Stomach (tissue), 9 donors: Measurements from ENCODE around the gene SLC35B2. TPM values are rescaled to one million over a fixed set of nuclear protein-coding genes. Genes with fewer than 3 reads are reported as not detected.

Experiments
- DNase-seq, 2 donors: peaks; one replicate each; pipeline versions ENCODE4 v3.0.0 to v3.0.0-alpha.2; 2013 to 2019
- H3K27ac ChIP-seq, 5 donors: fragments of 200-600 bp in 4 of 5; sonication (generic) in 4 of 5; one replicate each; pipeline ENCODE4 v1.5.1; 2013 to 2019; ENCODE audit warnings: mild to moderate bottlenecking in 1 of 5, moderate library complexity in 1 of 5
- H3K27me3 ChIP-seq, 3 donors: fragments of 200-600 bp; sonication (generic); one replicate each; pipeline ENCODE4 v1.5.1; 2017 to 2019; ENCODE audit warnings: mixed run types in 1 of 3
- H3K36me3 ChIP-seq, 4 donors: fragments of 200-600 bp; sonication (generic); 1 replicate in 3 of 4; 2 replicates in 1 of 4; pipeline ENCODE4 v1.5.1; 2016 to 2019
- H3K4me1 ChIP-seq, 4 donors: fragments of 200-600 bp; sonication (generic); one replicate each; pipeline ENCODE4 v1.5.1; 2016 to 2019
- H3K4me3 ChIP-seq, 4 donors: fragments of 200-600 bp; sonication (generic) in 3 of 4; one replicate each; pipeline ENCODE4 v1.5.1; 2016 to 2019; ENCODE audit warnings: mild to moderate bottlenecking in 1 of 4
- H3K9me3 ChIP-seq, 4 donors: fragments of 200-600 bp; sonication (generic); one replicate each; pipeline ENCODE4 v1.5.1; 2016 to 2019
- CTCF ChIP-seq, 7 experiments: fragments of 450-650 bp in 4 of 7; fragments of 200-600 bp in 3 of 7; sonication (generic) in 3 of 7; IDR thresholded peaks; one replicate each; pipeline ENCODE4 v1.5.1; 2016 to 2019; ENCODE audit warnings: antibody characterized with exemption in 7 of 7, control low read depth in 2 of 7, mild to moderate bottlenecking in 1 of 7
- EP300 ChIP-seq: sonication (generic); formaldehyde crosslinking; IDR thresholded peaks from one replicate; pipeline ENCODE4 v1.6.1; 2017; ENCODE audit warnings: antibody characterized with exemption
- POLR2A ChIP-seq, 4 donors: fragments of 450-650 bp; IDR thresholded peaks; one replicate each; pipeline ENCODE4 v1.6.1; 2016; ENCODE audit warnings: antibody characterized with exemption in 4 of 4, control low read depth in 2 of 4, mild to moderate bottlenecking in 1 of 4, moderate library complexity in 1 of 4
- POLR2AphosphoS5 ChIP-seq, 3 donors: sonication (generic); formaldehyde crosslinking; IDR thresholded peaks; one replicate each; pipeline ENCODE4 v1.6.1; 2016; ENCODE audit warnings: antibody characterized with exemption in 3 of 3
- WGBS, 5 donors: extraction: QIAGEN DNeasy Blood & Tissue Kit in 3 of 5; methylation state at CpG; one replicate each; pipeline versions ENCODE4 v1.1.5 to v1.1.7; 2013 to 2018; 5-methylcytosine and 5-hydroxymethylcytosine counted together
- intact Hi-C: fragments of 100-400 bp; cut with DNase I; formaldehyde crosslinking; loops from one replicate; pipeline ENCODE4 v1.15.1; 2023; ENCODE audit warnings: low total_unique reads
- polyA plus RNA-seq, 3 donors: library from polyadenylated mRNA; stranded (reverse); fragments of 200-250 nt; gene quantifications; one replicate each; pipeline ENCODE4 v1.2.3, GENCODE V29; 2013
- total RNA-seq, 5 donors: library from RNA; depleted of rRNA; stranded (reverse); fragments of >200 nt; gene quantifications; one replicate each; pipeline versions ENCODE4 v1.1.0 to v1.2.3, GENCODE V29; 2014 to 2016
- donor health status: healthy with polysubstance abuse.
- donor health status: Bipolar disorder and iron deficiency.
- donor health status: healthy.

The SLC35B2 gene
- total and polyA plus RNA-seq, 8 donors: 1.4 to 60.1 (median 16.9) TPM

- Histone ChIP-seq H3K4me3 (peak overlapping the region; percentile 41 to 59 (median 52)), H3K9me3 (no peaks in the 10 kb centered on the region), H3K27me3 (peaks cover 7 to 64% (median 49%) of the 10 kb centered on the region in 3 donors), H3K27ac (peak overlapping the region in 1 of 5 donors; percentile 18), H3K4me1 (peaks cover 14 to 18% (median 17%) of the 10 kb centered on the region in 4 donors), H3K36me3 (peaks cover 22 to 28% (median 24%) of the 10 kb centered on the region in 4 donors)
- WGBS, 5 donors: 1 to 2% (median 2%) methylated on average over 20 to 86 of the region's 86 CpGs
- DNase-seq: peak; percentile 39 to 86
- intact Hi-C loops: no loop called here
- TF ChIP-seq POLR2AphosphoS5 (IDR thresholded peaks at IDR 0.05): peak in 1 of 3 donors; percentile 2
- no peak for TF ChIP-seq EP300
Measured at GRCh38 chr6:44297063-44298038, 40.0 kb upstream of the SLC35B2 start.

GRCh38 chr6:44294832-44295791 is 37.8 kb upstream of the SLC35B2 start:
- WGBS, 5 donors: 49 to 70% (median 58%) methylated on average over 7 of the region's 7 CpGs
- intact Hi-C loops: no loop called here
- no peak overlapping the region for H3K27ac ChIP-seq
- no peak for TF ChIP-seq POLR2A (IDR thresholded peaks at IDR 0.05)
- TF ChIP-seq EP300: no peak
- TF ChIP-seq CTCF (IDR thresholded peaks at IDR 0.05): no peak
- no peak for TF ChIP-seq POLR2AphosphoS5 (IDR thresholded peaks at IDR 0.05)
- H3K4me1 ChIP-seq: peaks cover 14 to 18% (median 17%) of the 10 kb centered on the region in 4 donors
- H3K36me3 ChIP-seq: peaks cover 0 to 6% (median 2%) of the 10 kb centered on the region in 4 donors
- peaks cover 7 to 86% (median 69%) of the 10 kb centered on the region in 3 donors for H3K27me3 ChIP-seq
- H3K4me3 ChIP-seq: no peak overlapping the region
- no peak for DNase-seq
- no peaks in the 10 kb centered on the region for H3K9me3 ChIP-seq

DNA sequence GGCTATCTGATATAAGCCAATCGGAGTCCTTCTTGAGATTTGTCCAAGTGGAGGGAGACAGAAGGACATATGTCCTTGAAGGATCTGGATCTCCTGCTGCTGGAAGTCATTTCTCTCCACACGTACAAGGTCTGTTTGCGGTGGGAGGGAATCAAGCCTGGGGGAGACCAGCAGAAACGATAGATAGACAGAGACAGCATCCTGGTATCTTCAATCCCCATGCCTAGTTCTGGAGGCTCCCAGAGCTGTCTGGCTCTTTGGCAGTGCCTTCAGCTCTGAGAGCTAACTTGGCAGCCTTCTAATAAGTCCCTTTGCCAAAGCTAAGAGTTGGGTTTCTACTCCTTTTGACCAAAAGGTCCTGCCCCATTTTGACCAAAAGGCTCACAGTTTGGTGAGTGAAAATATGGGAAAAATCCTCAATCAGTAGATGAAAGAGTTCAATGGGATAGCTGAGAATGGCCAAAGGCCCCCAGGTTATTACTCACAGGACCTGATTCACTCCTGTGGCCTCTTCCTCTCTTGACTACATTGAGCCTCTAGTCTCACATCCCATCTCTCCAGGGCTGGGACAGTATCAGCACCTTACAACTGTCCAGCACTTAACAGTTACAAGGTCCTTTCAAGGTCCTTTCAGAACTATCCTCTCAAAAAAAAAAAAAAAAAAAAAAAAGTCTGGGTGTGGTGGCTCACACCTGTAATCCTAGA is 35.5 kb upstream of the SLC35B2 start:
- Histone ChIP-seq H3K27me3 (peaks cover 7 to 98% (median 78%) of the 10 kb centered on the region in 3 donors), H3K36me3 (no peaks in the 10 kb centered on the region), H3K4me3 (no peak overlapping the region), H3K4me1 (peaks cover 10 to 11% (median 10%) of the 10 kb centered on the region in 4 donors), H3K27ac (no peak overlapping the region), H3K9me3 (no peaks in the 10 kb centered on the region)
- no peak for TF ChIP-seq EP300
- no peak for TF ChIP-seq CTCF (IDR thresholded peaks at IDR 0.05)
- TF ChIP-seq POLR2AphosphoS5 (IDR thresholded peaks at IDR 0.05): no peak
- TF ChIP-seq POLR2A (IDR thresholded peaks at IDR 0.05): no peak
- DNase-seq: no peak
- 67 to 89% (median 75%) methylated on average over 4 of the region's 4 CpGs for WGBS, 5 donors
- intact Hi-C loops: no loop called here

DNA sequence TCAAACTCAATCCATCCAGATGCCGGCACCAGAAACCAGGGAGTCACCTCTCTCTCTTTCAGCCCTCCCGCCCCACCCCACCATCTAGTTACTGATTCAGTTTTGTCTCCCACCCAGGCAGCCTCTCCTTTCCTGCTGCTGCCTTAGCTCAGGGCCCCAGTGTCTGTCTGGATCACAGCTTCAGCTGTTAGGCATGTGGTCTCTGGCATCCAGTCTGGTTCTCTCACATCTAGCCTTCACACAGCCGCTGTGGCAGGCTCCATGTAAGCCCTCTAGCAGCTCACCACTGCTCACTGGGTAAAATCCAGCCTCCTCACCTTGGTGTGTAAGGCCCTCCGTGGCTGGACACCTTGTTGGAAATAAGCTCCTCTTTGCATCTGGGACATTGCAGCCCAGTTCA is 34.5 kb upstream of the SLC35B2 start:
- DNase-seq: no peak
- intact Hi-C loops: no loop called here
- H3K36me3 ChIP-seq: no peaks in the 10 kb centered on the region
- no peak overlapping the region for H3K4me3 ChIP-seq
- no peak overlapping the region for H3K27ac ChIP-seq
- peaks cover 7 to 98% (median 78%) of the 10 kb centered on the region in 3 donors for H3K27me3 ChIP-seq
- no peaks in the 10 kb centered on the region for H3K9me3 ChIP-seq
- H3K4me1 ChIP-seq: peaks cover under 1% of the 10 kb centered on the region in 4 donors
- 64 to 75% (median 70%) methylated on average over 4 of the region's 4 CpGs for WGBS, 5 donors
- TF ChIP-seq POLR2AphosphoS5 (IDR thresholded peaks at IDR 0.05): no peak
- no peak for TF ChIP-seq CTCF (IDR thresholded peaks at IDR 0.05)
- no peak for TF ChIP-seq POLR2A (IDR thresholded peaks at IDR 0.05)
- TF ChIP-seq EP300: no peak
